Urinary bladder (tissue), 4 donors: ENCODE measurements around the gene MFSD11. TPM values are rescaled to one million over a fixed set of nuclear protein-coding genes. Genes with fewer than 3 reads are reported as not detected.
"Not testable (repeated sequence)": the region's sequence is repeated elsewhere in the genome, so short reads cannot be mapped to it uniquely, and the experiment has no call there.

ENCODE experiments used
- DNase-seq: peaks from one replicate; pipeline ENCODE4 v3.0.0-alpha.2; 2015; ENCODE audit errors: extremely low spot score
- H3K27ac ChIP-seq: one replicate; pipeline ENCODE4 v1.5.1; 2013; ENCODE audit warnings: low read depth, mild to moderate bottlenecking, moderate library complexity
- H3K36me3 ChIP-seq: one replicate; pipeline ENCODE4 v1.6.1; 2013; ENCODE audit warnings: mild to moderate bottlenecking, moderate library complexity; ENCODE audit not compliant: insufficient read depth
- H3K4me1 ChIP-seq: one replicate; pipeline ENCODE4 v1.6.1; 2013; ENCODE audit warnings: mild to moderate bottlenecking, moderate library complexity; ENCODE audit not compliant: insufficient read depth
- H3K4me3 ChIP-seq: one replicate; pipeline ENCODE4 v1.5.1; 2013; ENCODE audit warnings: low read depth, low read length
- WGBS: extraction: QIAGEN DNeasy Blood & Tissue Kit; methylation state at CpG from one replicate; pipeline ENCODE4 v1.1.7; 2013; 5-methylcytosine and 5-hydroxymethylcytosine counted together
- polyA plus RNA-seq: library from polyadenylated mRNA; stranded (reverse); fragments of 200-250 nt; gene quantifications from one replicate; pipeline ENCODE4 v1.2.3, GENCODE V29; 2013
- total RNA-seq: library from RNA; depleted of rRNA; stranded (reverse); fragments of >200 nt; gene quantifications from one replicate; pipeline ENCODE4 v1.2.3, GENCODE V29; 2014
- donor health status: healthy with polysubstance abuse.
- donor health status: healthy.

The MFSD11 gene
- total and polyA plus RNA-seq, 2 donors = 16.6 to 69.5 TPM

- no peak overlapping the region for H3K4me3 ChIP-seq
- peak overlapping the region; percentile 38 for H3K27ac ChIP-seq
- no peaks in the 10 kb centered on the region for H3K36me3 ChIP-seq
- DNase-seq = no peak
- WGBS = 24% methylated on average over 11 of the region's 11 CpGs
- peaks cover 3% of the 10 kb centered on the region for H3K4me1 ChIP-seq
Measured at GRCh38 chr17:76701471-76701967, 36.4 kb upstream of the MFSD11 start.

- no peaks in the 10 kb centered on the region for H3K36me3 ChIP-seq
- 53% methylated on average over 2 of the region's 2 CpGs for WGBS
- no peak overlapping the region for H3K4me3 ChIP-seq
- H3K4me1 ChIP-seq = peaks cover 3% of the 10 kb centered on the region
- DNase-seq = no peak
- no peak overlapping the region for H3K27ac ChIP-seq
Measured at GRCh38 chr17:76702076-76702475, 35.8 kb upstream of the MFSD11 start.

GRCh38 chr17:76702941-76703637, 34.8 kb upstream of the MFSD11 start:
- H3K4me1 ChIP-seq = peaks cover 2% of the 10 kb centered on the region
- DNase-seq = no peak
- no peak overlapping the region for H3K27ac ChIP-seq
- H3K4me3 ChIP-seq = no peak overlapping the region
- H3K36me3 ChIP-seq = no peaks in the 10 kb centered on the region
- 85% methylated on average over 10 of the region's 10 CpGs for WGBS

DNA sequence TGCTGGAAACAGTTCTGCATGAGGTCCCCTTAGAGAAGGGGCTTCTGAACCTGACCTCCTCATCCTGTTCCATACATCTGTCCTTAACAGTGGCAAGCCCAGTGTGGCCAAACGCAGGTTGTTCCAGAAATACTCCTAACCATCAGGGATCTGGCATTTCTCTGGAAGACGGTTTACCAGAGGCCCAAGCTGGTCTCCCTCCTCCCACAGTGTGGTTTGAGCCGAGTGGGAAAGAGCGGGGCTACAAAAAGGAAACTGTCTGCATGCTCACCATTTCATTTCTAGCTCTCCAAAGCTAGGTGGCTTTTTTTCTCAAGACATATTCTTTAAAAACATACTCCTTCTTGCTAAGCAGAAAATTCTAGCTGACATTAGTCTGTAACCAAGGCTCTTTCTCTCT, 33.1 kb upstream of the MFSD11 start:
- H3K36me3 ChIP-seq = no peaks in the 10 kb centered on the region
- no peak overlapping the region for H3K4me3 ChIP-seq
- H3K27ac ChIP-seq = no peak overlapping the region
- 29% methylated on average over 4 of the region's 4 CpGs for WGBS
- no peaks in the 10 kb centered on the region for H3K4me1 ChIP-seq
- no peak for DNase-seq

GRCh38 chr17:76706817-76707216, 31.1 kb upstream of the MFSD11 start:
- Histone ChIP-seq H3K4me1 (no peaks in the 10 kb centered on the region), H3K27ac (no peak overlapping the region), H3K36me3 (no peaks in the 10 kb centered on the region), H3K4me3 (no peak overlapping the region)
- WGBS = 36% methylated on average over 3 of the region's 3 CpGs
- no peak for DNase-seq

- no peak for DNase-seq
- no peaks in the 10 kb centered on the region for H3K4me1 ChIP-seq
- WGBS = 31% methylated on average over 14 of the region's 14 CpGs
- H3K27ac ChIP-seq = peak overlapping the region; percentile 63
- no peak overlapping the region for H3K4me3 ChIP-seq
- no peaks in the 10 kb centered on the region for H3K36me3 ChIP-seq
Measured at GRCh38 chr17:76707985-76708807, 29.7 kb upstream of the MFSD11 start.

GRCh38 chr17:76709077-76709950, 28.6 kb upstream of the MFSD11 start:
- WGBS = 23% methylated on average over 29 of the region's 29 CpGs
- DNase-seq = no peak
- Histone ChIP-seq H3K27ac (peak overlapping the region; percentile 83), H3K4me3 (peak overlapping the region; percentile 84), H3K4me1 (no peaks in the 10 kb centered on the region), H3K36me3 (no peaks in the 10 kb centered on the region)

- DNase-seq, H3K4me1 ChIP-seq, H3K36me3 ChIP-seq: not testable (repeated sequence)
- Histone ChIP-seq H3K27ac (peak overlapping the region; percentile 84), H3K4me3 (peak overlapping the region; percentile 84)
- WGBS = 3% methylated on average over 49 of the region's 79 CpGs
Measured at GRCh38 chr17:76709951-76710862, 27.7 kb upstream of the MFSD11 start.

DNA sequence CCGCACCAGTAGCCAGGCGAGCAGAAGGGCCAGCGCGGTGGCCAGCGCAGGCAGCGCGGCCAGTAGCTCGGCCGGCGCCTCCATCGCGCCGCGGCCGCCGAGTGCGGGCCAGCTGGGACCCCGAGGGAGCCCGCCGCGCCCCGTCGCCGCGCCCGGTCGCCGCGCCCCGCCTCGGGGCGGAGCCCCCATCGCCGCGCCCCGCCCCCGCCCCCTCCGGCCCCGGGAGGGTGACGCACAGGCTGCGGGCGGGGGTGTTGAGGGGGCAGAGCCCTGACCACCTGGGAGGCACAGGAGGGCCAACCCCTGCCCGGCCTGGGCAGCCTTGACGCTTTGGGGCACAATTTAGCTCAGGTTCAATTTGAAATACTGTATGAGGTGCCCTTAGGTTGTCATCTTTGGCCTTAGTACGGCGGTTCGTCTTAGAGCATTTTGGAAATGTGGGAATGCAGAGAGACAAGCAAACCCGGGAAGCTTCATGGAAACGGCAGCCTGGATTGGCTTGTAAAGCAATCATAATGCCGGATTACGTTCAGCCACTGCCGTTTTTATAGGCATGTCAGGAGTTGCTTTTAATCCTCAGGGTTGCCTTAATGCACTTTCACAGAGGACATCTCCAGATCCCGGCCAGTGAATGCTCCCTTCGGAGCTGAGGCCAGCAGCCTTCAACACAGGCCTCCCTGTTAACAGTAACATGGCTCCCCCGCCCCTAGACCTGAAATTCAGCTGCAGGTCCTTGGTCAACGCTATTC, 26.9 kb upstream of the MFSD11 start, which contains the start of gene MXRA7:
Gene MXRA7 (minus strand): TSS at position 103 of the 749 bp plus-strand sequence. CDS start 19 bp downstream, at position 84.
- Histone ChIP-seq H3K4me3 (peak within 1 kb of the TSS; percentile 84), H3K4me1 (no peaks in the 10 kb centered on the region), H3K27ac (peak within 1 kb of the TSS; percentile 84), H3K36me3 (no peaks in the 10 kb centered on the region)
- 3% methylated on average over 48 of the region's 56 CpGs for WGBS
- no peak for DNase-seq

- DNase-seq, H3K4me3 ChIP-seq, H3K4me1 ChIP-seq, H3K36me3 ChIP-seq, H3K27ac ChIP-seq: not testable (repeated sequence)
- 52% methylated on average over 7 of the region's 7 CpGs for WGBS
Measured at GRCh38 chr17:76712321-76712720, 25.6 kb upstream of the MFSD11 start.

DNA sequence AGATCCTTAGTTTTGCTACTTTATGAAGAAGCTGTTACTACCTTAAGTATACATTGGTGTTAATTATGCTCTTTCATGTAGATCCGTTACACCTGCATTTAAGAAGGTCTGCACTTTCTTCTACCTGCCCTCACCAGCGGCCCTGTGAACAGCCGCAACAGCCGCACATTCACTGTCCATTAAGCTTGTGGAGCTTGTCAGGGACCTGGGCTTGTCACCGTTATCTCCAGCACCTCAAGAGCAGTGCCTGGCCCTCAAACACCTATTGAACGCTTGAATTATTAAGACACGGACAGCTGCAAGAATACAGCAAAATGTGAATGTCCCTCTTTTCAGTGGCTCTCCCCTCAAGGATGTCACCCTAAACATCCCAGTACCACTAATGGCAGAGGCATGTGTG, 24.2 kb upstream of the MFSD11 start:
- no peak for DNase-seq
- 94% methylated on average over 7 of the region's 7 CpGs for WGBS
- H3K36me3 ChIP-seq = no peaks in the 10 kb centered on the region
- no peak overlapping the region for H3K4me3 ChIP-seq
- no peaks in the 10 kb centered on the region for H3K4me1 ChIP-seq
- no peak overlapping the region for H3K27ac ChIP-seq

DNA sequence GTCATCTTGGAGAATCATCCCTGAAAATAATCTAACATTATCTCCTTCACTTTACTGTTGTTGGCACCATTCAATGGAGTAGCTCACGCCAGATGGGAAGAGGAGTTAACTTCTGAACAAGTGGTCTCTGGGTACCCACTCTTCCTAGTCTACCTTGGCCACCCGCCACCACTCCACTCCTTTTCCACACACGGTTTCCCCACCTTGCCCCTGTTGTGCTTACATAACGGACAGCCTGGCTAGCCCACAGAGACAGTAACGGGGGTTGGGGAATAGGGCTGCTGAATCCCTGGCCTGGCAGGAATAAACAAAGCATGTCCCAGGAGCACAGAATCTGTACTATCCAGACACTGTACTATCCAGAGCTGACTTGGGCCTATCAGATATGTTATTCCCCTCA, 23.6 kb upstream of the MFSD11 start:
- WGBS = 64% methylated on average over 5 of the region's 5 CpGs
- no peak overlapping the region for H3K27ac ChIP-seq

More for the DNA sequence above, 23.6 kb upstream of the MFSD11 start:
- Histone ChIP-seq H3K4me1 (no peaks in the 10 kb centered on the region), H3K36me3 (no peaks in the 10 kb centered on the region), H3K4me3 (no peak overlapping the region)
- DNase-seq = no peak
